ENCODE results near the gene MBNL2. TPM values are rescaled to one million over a fixed set of nuclear protein-coding genes. Genes with fewer than 3 reads are reported as not detected.

Gene MBNL2
- total and polyA plus RNA-seq, 10 of the 15 experiments (the other 5 are each of a cell fraction or from before 2014, with no cell fraction given), result 1.6 to 9.7 (median 6.7) TPM

GRCh38 chr13:97266332-97266731 is 44.2 kb downstream of the MBNL2 start (continued):
- TF ChIP-seq RAD21 (IDR thresholded peaks at IDR 0.05; ENCODE audit: insufficient read depth, low read depth, low read length), result no peak

- POLR2A ChIA-PET, result no interaction called here
- H2AFZ ChIP-seq (ENCODE audit: control insufficient read depth, low read depth, low read length), result no peak overlapping the region
- BruUV-seq (replicated peaks), result no TSS peak
- no peak overlapping the region for H3K4me3 ChIP-seq
- no peak for DNase-seq (ENCODE audit: low read depth, low spot score)
- FAIRE-seq, result no peak
- intact Hi-C loops (cut with micrococcal nuclease; ENCODE audit: unreplicated experiment), result no loop called here
- H3K9ac ChIP-seq (ENCODE audit: control insufficient read depth, insufficient read depth, low read length), result no peak overlapping the region
- 89% methylated on average over 8 of the region's 8 CpGs for WGBS (ENCODE audit: insufficient coverage, insufficient replicate concordance, low lambda C conversion rate, missing lambda C conversion rate)
- RAD21 ChIA-PET (ENCODE audit: unreplicated experiment), result no interaction called here
- no peaks in the 10 kb centered on the region for H3K27me3 ChIP-seq (replicated peaks in 1 of 2; ENCODE audit: control insufficient read depth in 2 of 2, insufficient read depth in 2 of 2, low read length in 1 of 2)
- CTCF ChIA-PET, result no interaction called here
- H3K9me3 ChIP-seq (replicated peaks; ENCODE audit: control insufficient read depth, insufficient read depth, low read length), result no peaks in the 10 kb centered on the region
- no peak overlapping the region for H3K27ac ChIP-seq (ENCODE audit: control insufficient read depth, insufficient read depth)
- H3K36me3 ChIP-seq (ENCODE audit: control insufficient read depth in 2 of 2, insufficient read depth in 2 of 2, low read length in 1 of 2), result no peaks in the 10 kb centered on the region
- no peaks in the 10 kb centered on the region; the same call in 1 of the 2 replicates for H3K79me2 ChIP-seq (ENCODE audit: control insufficient read depth, insufficient read depth, low read length)
- ATAC-seq, result no peak
- in situ Hi-C loops (cut with MboI), result no loop called here
- no peak overlapping the region for H3K4me2 ChIP-seq (ENCODE audit: control insufficient read depth, insufficient read depth)
- SMC1A ChIA-PET (ENCODE audit: uncharacterized antibody, unreplicated experiment), result interaction anchor here (0.6 kb wide), 1 partner anchor 40 kb away, joined by 3 read pairs; no protein-coding TSS in a partner anchor
- peaks cover 3% of the 10 kb centered on the region for H3K4me1 ChIP-seq (ENCODE audit: control insufficient read depth, insufficient read depth, low read length)
- H4K20me1 ChIP-seq (ENCODE audit: control insufficient read depth, insufficient read depth), result peaks cover under 1% of the 10 kb centered on the region; the same call in 1 of the 2 replicates
- TF ChIP-seq MTA3 (IDR thresholded peaks at IDR 0.05; ENCODE audit: borderline replicate concordance, low read length), result no peak
- TF ChIP-seq HDGF (IDR thresholded peaks at IDR 0.05), result no peak
- no peak for TF ChIP-seq MAX (IDR thresholded peaks at IDR 0.05; ENCODE audit: low read depth, low read length)
- no peak for TF ChIP-seq SRF (IDR thresholded peaks at IDR 0.05; ENCODE audit: low read depth in 2 of 2, low read length in 2 of 2)
- TF ChIP-seq ZBTB4 (CRISPR knock-in tag; IDR thresholded peaks at IDR 0.05), result no peak
- TF ChIP-seq RB1 (IDR thresholded peaks at IDR 0.05; ENCODE audit: borderline replicate concordance), result no peak
- TF ChIP-seq NR2C1 (IDR thresholded peaks at IDR 0.05), result no peak
- no peak for TF ChIP-seq ELK1 (IDR thresholded peaks at IDR 0.05; ENCODE audit: low read depth, low read length)
- no peak for TF ChIP-seq CEBPZ (IDR thresholded peaks at IDR 0.05; ENCODE audit: low read depth, low read length)
- no peak for TF ChIP-seq PKNOX1 (IDR thresholded peaks at IDR 0.05)
- TF ChIP-seq KDM1A (IDR thresholded peaks at IDR 0.05; ENCODE audit: borderline replicate concordance), result no peak
- TF ChIP-seq PAX8 (IDR thresholded peaks at IDR 0.05), result no peak
Measured at GRCh38 chr13:97266772-97267417, 44.8 kb downstream of the MBNL2 start.

Measured in GM12878 (cell line).